Ishikawa (cell line): ENCODE results near the gene USP16.

Experiments used
- CEBPB ChIP-seq: IDR thresholded peaks from 2 replicates; pipeline ENCODE4 v1.6.1; 2012
- EGR1 ChIP-seq: IDR thresholded peaks from 2 replicates; pipeline ENCODE4 v1.6.1; 2012
- EP300 ChIP-seq: IDR thresholded peaks from 2 replicates; pipeline ENCODE4 v1.6.1; 2012; ENCODE audit warnings: borderline replicate concordance
- MAX ChIP-seq: IDR thresholded peaks from 2 replicates; pipeline ENCODE4 v1.6.1; 2012
- NFIC ChIP-seq: IDR thresholded peaks from 2 replicates; pipeline ENCODE4 v1.6.1; 2012
- RAD21 ChIP-seq: IDR thresholded peaks from 2 replicates; pipeline ENCODE4 v1.6.1; 2012; ENCODE audit warnings: low read depth
- TAF1 ChIP-seq: IDR thresholded peaks from 2 replicates; pipeline ENCODE4 v1.6.1; 2012; ENCODE audit warnings: low read depth, mild to moderate bottlenecking
- TCF12 ChIP-seq: IDR thresholded peaks from 2 replicates; pipeline ENCODE4 v1.6.1; 2012; ENCODE audit warnings: low read depth
- ZBTB7A ChIP-seq: IDR thresholded peaks from 2 replicates; pipeline ENCODE4 v1.6.1; 2012; ENCODE audit warnings: low read depth
- TF ChIP-seq, protein P1 (sequence below): IDR thresholded peaks from 2 replicates; pipeline ENCODE4 v1.6.1; 2012; ENCODE audit warnings: low read depth, mild to moderate bottlenecking

GRCh38 chr21:29077651-29078090 is 53.2 kb downstream of the USP16 start:
- TF ChIP-seq, protein P1, sequence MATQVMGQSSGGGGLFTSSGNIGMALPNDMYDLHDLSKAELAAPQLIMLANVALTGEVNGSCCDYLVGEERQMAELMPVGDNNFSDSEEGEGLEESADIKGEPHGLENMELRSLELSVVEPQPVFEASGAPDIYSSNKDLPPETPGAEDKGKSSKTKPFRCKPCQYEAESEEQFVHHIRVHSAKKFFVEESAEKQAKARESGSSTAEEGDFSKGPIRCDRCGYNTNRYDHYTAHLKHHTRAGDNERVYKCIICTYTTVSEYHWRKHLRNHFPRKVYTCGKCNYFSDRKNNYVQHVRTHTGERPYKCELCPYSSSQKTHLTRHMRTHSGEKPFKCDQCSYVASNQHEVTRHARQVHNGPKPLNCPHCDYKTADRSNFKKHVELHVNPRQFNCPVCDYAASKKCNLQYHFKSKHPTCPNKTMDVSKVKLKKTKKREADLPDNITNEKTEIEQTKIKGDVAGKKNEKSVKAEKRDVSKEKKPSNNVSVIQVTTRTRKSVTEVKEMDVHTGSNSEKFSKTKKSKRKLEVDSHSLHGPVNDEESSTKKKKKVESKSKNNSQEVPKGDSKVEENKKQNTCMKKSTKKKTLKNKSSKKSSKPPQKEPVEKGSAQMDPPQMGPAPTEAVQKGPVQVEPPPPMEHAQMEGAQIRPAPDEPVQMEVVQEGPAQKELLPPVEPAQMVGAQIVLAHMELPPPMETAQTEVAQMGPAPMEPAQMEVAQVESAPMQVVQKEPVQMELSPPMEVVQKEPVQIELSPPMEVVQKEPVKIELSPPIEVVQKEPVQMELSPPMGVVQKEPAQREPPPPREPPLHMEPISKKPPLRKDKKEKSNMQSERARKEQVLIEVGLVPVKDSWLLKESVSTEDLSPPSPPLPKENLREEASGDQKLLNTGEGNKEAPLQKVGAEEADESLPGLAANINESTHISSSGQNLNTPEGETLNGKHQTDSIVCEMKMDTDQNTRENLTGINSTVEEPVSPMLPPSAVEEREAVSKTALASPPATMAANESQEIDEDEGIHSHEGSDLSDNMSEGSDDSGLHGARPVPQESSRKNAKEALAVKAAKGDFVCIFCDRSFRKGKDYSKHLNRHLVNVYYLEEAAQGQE = no peak
- TF ChIP-seq ZBTB7A = no peak
- TF ChIP-seq EP300 = no peak
- no peak for TF ChIP-seq RAD21
- TF ChIP-seq EGR1 = no peak
- TF ChIP-seq NFIC = no peak
- no peak for TF ChIP-seq TAF1
- 0 out of 2 replicates have a peak, but pooled peaks have one; percentile 25 for TF ChIP-seq MAX
- no peak for TF ChIP-seq CEBPB
- no peak for TF ChIP-seq TCF12
